ENCODE data around the gene VIPAS39. TPM values are rescaled to one million over a fixed set of nuclear protein-coding genes. Genes with fewer than 3 reads are reported as not detected.

The VIPAS39 gene
- total and polyA plus RNA-seq, 2 experiments from 2014 or later = 14.9 to 25.0 TPM

GRCh38 chr14:77485256-77485655 is 27.9 kb upstream of the VIPAS39 start:
- Histone ChIP-seq H3K9me2 (ENCODE audit: insufficient read depth) (no peaks in the 10 kb centered on the region), H4K20me1 (ENCODE audit: insufficient read depth) (no peaks in the 10 kb centered on the region), H3K9me3 (ENCODE audit: low read depth) (no peaks in the 10 kb centered on the region), H3K79me2 (ENCODE audit: insufficient read depth) (no peaks in the 10 kb centered on the region), H3F3A (ENCODE audit: insufficient read depth) (peaks cover 11% of the 10 kb centered on the region), H3K36me3 (ENCODE audit: low read depth) (no peaks in the 10 kb centered on the region), H3K4me2 (ENCODE audit: unreplicated experiment) (no peak overlapping the region), H3K4me1 (ENCODE audit: insufficient read depth) (0 out of 2 replicates have a peak, but pooled peaks cover 7% of the 10 kb centered on the region), H3K4me3 (no peak overlapping the region), H3K9ac (no peak overlapping the region), H3K27ac (no peak overlapping the region), H3K27me3 (replicated peaks; ENCODE audit: insufficient read depth) (no peaks in the 10 kb centered on the region), H2AFZ (no peak overlapping the region)
- 58 to 66% methylated on average over 3 of the region's 3 CpGs for WGBS, 2 experiments (ENCODE audit: low coverage in 1 of 2, low lambda C conversion rate in 2 of 2, missing lambda C conversion rate in 2 of 2)
- in situ Hi-C loops (cut with MboI) = no loop called here
- DNase-seq = peak; percentile 62
- TF ChIP-seq EZH2 (IDR thresholded peaks at IDR 0.05; ENCODE audit: insufficient read depth, poor library complexity, severe bottlenecking) (no peak), EZH2phosphoT487 (IDR thresholded peaks at IDR 0.05; ENCODE audit: insufficient read depth, low read depth) (no peak)

- TF ChIP-seq EZH2phosphoT487 (IDR thresholded peaks at IDR 0.05; ENCODE audit: insufficient read depth, low read depth) (no peak), EZH2 (IDR thresholded peaks at IDR 0.05; ENCODE audit: insufficient read depth, poor library complexity, severe bottlenecking) (no peak)
- peaks cover 11% of the 10 kb centered on the region for H3F3A ChIP-seq (ENCODE audit: insufficient read depth)
- H3K36me3 ChIP-seq (ENCODE audit: low read depth) = no peaks in the 10 kb centered on the region
- H3K9ac ChIP-seq = no peak overlapping the region
- H3K79me2 ChIP-seq (ENCODE audit: insufficient read depth) = no peaks in the 10 kb centered on the region
- no peak overlapping the region for H2AFZ ChIP-seq
- H3K9me3 ChIP-seq (ENCODE audit: low read depth) = no peaks in the 10 kb centered on the region
- H3K4me1 ChIP-seq (ENCODE audit: insufficient read depth) = 0 out of 2 replicates have a peak, but pooled peaks cover 7% of the 10 kb centered on the region
- WGBS, 2 experiments (ENCODE audit: low coverage in 1 of 2, low lambda C conversion rate in 2 of 2, missing lambda C conversion rate in 2 of 2) = 68 to 75% methylated on average over 7 to 8 of the region's 8 CpGs
- no peak for DNase-seq
- no peaks in the 10 kb centered on the region for H4K20me1 ChIP-seq (ENCODE audit: insufficient read depth)
- no peaks in the 10 kb centered on the region for H3K9me2 ChIP-seq (ENCODE audit: insufficient read depth)
- no peak overlapping the region for H3K27ac ChIP-seq
- H3K4me2 ChIP-seq (ENCODE audit: unreplicated experiment) = no peak overlapping the region
- H3K27me3 ChIP-seq (replicated peaks; ENCODE audit: insufficient read depth) = no peaks in the 10 kb centered on the region
- in situ Hi-C loops (cut with MboI) = no loop called here
- H3K4me3 ChIP-seq = no peak overlapping the region
Observed at GRCh38 chr14:77482422-77482821, 25.0 kb upstream of the VIPAS39 start.

DNA sequence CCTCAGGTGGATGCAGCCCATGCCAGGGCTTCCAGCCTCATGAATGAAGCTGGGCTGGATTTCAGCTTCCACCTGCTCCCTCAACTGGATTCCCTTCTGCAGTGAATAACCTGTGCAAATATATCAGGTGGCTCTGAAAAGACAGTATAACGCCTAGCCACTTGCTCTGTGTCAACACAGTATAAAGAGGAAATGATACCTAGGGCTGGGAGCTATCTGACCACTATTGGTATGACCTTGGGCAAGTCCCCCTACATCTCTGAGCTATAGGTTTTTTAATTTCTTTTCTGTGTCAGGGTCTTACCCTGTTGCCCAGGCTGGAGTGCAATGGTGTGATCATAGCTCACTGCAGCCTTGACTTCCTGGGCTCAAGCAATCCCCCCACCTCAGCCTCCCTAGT is 21.4 kb upstream of the VIPAS39 start:
- H3K9me3 ChIP-seq (ENCODE audit: low read depth) = no peaks in the 10 kb centered on the region
- H3F3A ChIP-seq (ENCODE audit: insufficient read depth) = no peaks in the 10 kb centered on the region
- no peaks in the 10 kb centered on the region for H3K36me3 ChIP-seq (ENCODE audit: low read depth)
- no peaks in the 10 kb centered on the region for H3K4me1 ChIP-seq (ENCODE audit: insufficient read depth)
- 40 to 60% methylated on average over 1 of the region's 1 CpG for WGBS, 2 experiments (ENCODE audit: low coverage in 1 of 2, low lambda C conversion rate in 2 of 2, missing lambda C conversion rate in 2 of 2)
- no peak overlapping the region for H3K4me2 ChIP-seq (ENCODE audit: unreplicated experiment)
- no peaks in the 10 kb centered on the region for H4K20me1 ChIP-seq (ENCODE audit: insufficient read depth)
- no peak overlapping the region for H3K9ac ChIP-seq
- in situ Hi-C loops (cut with MboI) = no loop called here
- H3K9me2 ChIP-seq (ENCODE audit: insufficient read depth) = no peaks in the 10 kb centered on the region
- DNase-seq = no peak
- H3K27ac ChIP-seq = no peak overlapping the region
- no peaks in the 10 kb centered on the region for H3K79me2 ChIP-seq (ENCODE audit: insufficient read depth)
- peaks cover 8% of the 10 kb centered on the region; the same call in 1 of the 2 replicates for H3K27me3 ChIP-seq (replicated peaks; ENCODE audit: insufficient read depth)
- TF ChIP-seq EZH2 (IDR thresholded peaks at IDR 0.05; ENCODE audit: insufficient read depth, poor library complexity, severe bottlenecking) (no peak), EZH2phosphoT487 (IDR thresholded peaks at IDR 0.05; ENCODE audit: insufficient read depth, low read depth) (no peak)
- no peak overlapping the region for H3K4me3 ChIP-seq
- H2AFZ ChIP-seq = no peak overlapping the region

DNA sequence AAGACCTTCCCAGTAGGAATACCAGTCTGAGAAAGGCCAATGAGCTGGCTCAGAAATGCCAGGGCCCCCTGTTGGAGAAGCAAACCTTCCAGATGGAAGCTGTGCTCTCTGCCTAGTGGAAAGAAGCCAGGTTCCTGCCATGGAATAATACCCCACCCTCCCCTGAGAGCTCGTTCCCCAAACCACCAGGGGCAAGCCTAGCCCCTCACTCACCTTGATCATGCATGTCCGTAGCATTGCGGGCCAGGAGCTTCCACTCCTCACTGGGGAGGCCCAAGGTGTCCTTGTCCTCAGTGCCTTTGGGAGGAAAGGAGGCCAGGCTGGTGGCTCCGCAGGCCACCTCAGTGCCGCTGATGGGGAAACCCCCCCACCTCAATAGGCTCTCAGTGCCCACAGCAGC is 20.6 kb upstream of the VIPAS39 start:
- no peak for TF ChIP-seq EZH2 (IDR thresholded peaks at IDR 0.05; ENCODE audit: insufficient read depth, poor library complexity, severe bottlenecking)
- no peak for TF ChIP-seq EZH2phosphoT487 (IDR thresholded peaks at IDR 0.05; ENCODE audit: insufficient read depth, low read depth)
- Histone ChIP-seq H3K27me3 (replicated peaks; ENCODE audit: insufficient read depth) (peaks cover 8% of the 10 kb centered on the region; the same call in 1 of the 2 replicates), H3K27ac (no peak overlapping the region), H4K20me1 (ENCODE audit: insufficient read depth) (no peaks in the 10 kb centered on the region), H3K4me1 (ENCODE audit: insufficient read depth) (no peaks in the 10 kb centered on the region), H3K79me2 (ENCODE audit: insufficient read depth) (no peaks in the 10 kb centered on the region), H3K9ac (no peak overlapping the region), H3K4me2 (ENCODE audit: unreplicated experiment) (no peak overlapping the region), H3K9me3 (ENCODE audit: low read depth) (no peaks in the 10 kb centered on the region), H3K4me3 (no peak overlapping the region), H3K9me2 (ENCODE audit: insufficient read depth) (no peaks in the 10 kb centered on the region), H2AFZ (no peak overlapping the region), H3K36me3 (ENCODE audit: low read depth) (no peaks in the 10 kb centered on the region), H3F3A (ENCODE audit: insufficient read depth) (no peaks in the 10 kb centered on the region)
- 83 to 87% methylated on average over 3 to 5 of the region's 5 CpGs for WGBS, 2 experiments (ENCODE audit: low coverage in 1 of 2, low lambda C conversion rate in 2 of 2, missing lambda C conversion rate in 2 of 2)
- no peak for DNase-seq
- in situ Hi-C loops (cut with MboI) = no loop called here
